ENCODE measurements around the gene FOLR1.

FOLR1 gene

GRCh38 chr11:72227316-72228228 is 35.6 kb downstream of the FOLR1 start:
- TF ChIP-seq CTCF (IDR thresholded peaks at IDR 0.05; ENCODE audit: low read depth, low read length) (no peak), MYC (IDR thresholded peaks at IDR 0.05; ENCODE audit: low read depth, low read length) (no peak), POLR2A (IDR thresholded peaks at IDR 0.05; ENCODE audit: extremely low read depth, insufficient read length) (no peak), MAX (IDR thresholded peaks at IDR 0.05; ENCODE audit: low read depth, low read length) (no peak)
- no peak for DNase-seq (ENCODE audit: low read depth)
- no peak overlapping the region for H3K4me3 ChIP-seq (ENCODE audit: low read depth, low read length)

GRCh38 chr11:72228229-72228843 is 36.4 kb downstream of the FOLR1 start:
- DNase-seq (ENCODE audit: low read depth): no peak
- TF ChIP-seq POLR2A (IDR thresholded peaks at IDR 0.05; ENCODE audit: extremely low read depth, insufficient read length) (no peak), MAX (IDR thresholded peaks at IDR 0.05; ENCODE audit: low read depth, low read length) (no peak), MYC (IDR thresholded peaks at IDR 0.05; ENCODE audit: low read depth, low read length) (no peak), CTCF (IDR thresholded peaks at IDR 0.05; ENCODE audit: low read depth, low read length) (no peak)
- no peak overlapping the region for H3K4me3 ChIP-seq (ENCODE audit: low read depth, low read length)

- no peak for DNase-seq (ENCODE audit: low read depth)
- H3K4me3 ChIP-seq (ENCODE audit: low read depth, low read length): no peak overlapping the region
These were observed 36.9 kb downstream of the FOLR1 start for GRCh38 chr11:72228844-72229231.

GRCh38 chr11:72229336-72229924 is 37.5 kb downstream of the FOLR1 start:
- no peak for DNase-seq (ENCODE audit: low read depth)
- no peak overlapping the region for H3K4me3 ChIP-seq (ENCODE audit: low read depth, low read length)
- TF ChIP-seq POLR2A (IDR thresholded peaks at IDR 0.05; ENCODE audit: extremely low read depth, insufficient read length) (no peak), CTCF (IDR thresholded peaks at IDR 0.05; ENCODE audit: low read depth, low read length) (no peak), MAX (IDR thresholded peaks at IDR 0.05; ENCODE audit: low read depth, low read length) (no peak), MYC (IDR thresholded peaks at IDR 0.05; ENCODE audit: low read depth, low read length) (no peak)

More at GRCh38 chr11:72228844-72229231, 36.9 kb downstream of the FOLR1 start:
- TF ChIP-seq POLR2A (IDR thresholded peaks at IDR 0.05; ENCODE audit: extremely low read depth, insufficient read length) (no peak), MYC (IDR thresholded peaks at IDR 0.05; ENCODE audit: low read depth, low read length) (no peak), MAX (IDR thresholded peaks at IDR 0.05; ENCODE audit: low read depth, low read length) (no peak), CTCF (IDR thresholded peaks at IDR 0.05; ENCODE audit: low read depth, low read length) (no peak)

GRCh38 chr11:72229925-72230763 is 38.2 kb downstream of the FOLR1 start:
- no peak for DNase-seq (ENCODE audit: low read depth)
- H3K4me3 ChIP-seq (ENCODE audit: low read depth, low read length): no peak overlapping the region
- TF ChIP-seq MYC (IDR thresholded peaks at IDR 0.05; ENCODE audit: low read depth, low read length): no peak
- TF ChIP-seq POLR2A (IDR thresholded peaks at IDR 0.05; ENCODE audit: extremely low read depth, insufficient read length): no peak
- TF ChIP-seq MAX (IDR thresholded peaks at IDR 0.05; ENCODE audit: low read depth, low read length): no peak
- TF ChIP-seq CTCF (IDR thresholded peaks at IDR 0.05; ENCODE audit: low read depth, low read length): no peak

Measured in NB4 (cell line).